HCT116 (cell line): ENCODE measurements around the gene BACH1. TPM values are rescaled to one million over a fixed set of nuclear protein-coding genes. Genes with fewer than 3 reads are reported as not detected.

Source experiments
- ATAC-seq: fragments of 200-7000 bp; cut with Tn5 transposase; 2 replicates; pipeline ENCODE4 v1.9.1; 2020; ENCODE audit warnings: mild to moderate bottlenecking, moderate library complexity
- BruUV-seq: library from RNA; stranded (reverse); fragments of 400-500 nt; replicated peaks from 2 replicates; lab custom pipeline; 2021; lab: Mats Ljungman, UMichigan
- CTCF ChIA-PET: fragments of 300-600 bp; sonication (Branson Sonifier 250); formaldehyde crosslinking; loops from one replicate; lab custom pipeline; 2021; ENCODE audit warnings: antibody characterized with exemption; lab: Charles Lee
- POLR2A ChIA-PET: fragments of 300-600, 350-600 bp; sonication (Branson Sonifier 250); formaldehyde crosslinking; loops from one replicate; lab custom pipeline; 2021; ENCODE audit warnings: antibody characterized with exemption; lab: Charles Lee
- RAD21 ChIA-PET, 2 experiments: fragments of 300-600 bp; sonication (Branson Sonifier 250); formaldehyde crosslinking; loops; one replicate each; lab custom pipeline; 2023; ENCODE audit warnings: low total read pairs in 2 of 2; ENCODE audit not compliant: uncharacterized antibody in 2 of 2, unreplicated experiment in 2 of 2, low non-redundant PET in 1 of 2; lab: Charles Lee
- DNase-seq: peaks from one replicate; pipeline ENCODE4 v3.0.0-alpha.2; 2010; ENCODE audit warnings: low read depth, low spot score
- H2AFZ ChIP-seq: fragments of 200-600 bp; shearing (Covaris generic), sonication (generic); 2 replicates; pipeline ENCODE4 v1.6.1; 2017; ENCODE audit warnings: low read depth, mixed run types, mixed read lengths, antibody characterized with exemption, low read length; ENCODE audit not compliant: poor library complexity, severe bottlenecking
- H3K27ac ChIP-seq: 2 replicates; pipeline ENCODE4 v1.5.1; 2012; ENCODE audit warnings: low read depth, low read length
- H3K27me3 ChIP-seq: fragments of 200-600 bp; sonication (generic); 2 replicates; pipeline ENCODE4 v1.6.1; 2016; ENCODE audit warnings: mixed run types, low read length, mixed read lengths; ENCODE audit not compliant: insufficient read depth
- H3K36me3 ChIP-seq, 2 experiments: fragments of 200-500 bp in 1 of 2; fragments of 200-600 bp in 1 of 2; sonication (Bioruptor generic) in 1 of 2; sonication (generic) in 1 of 2; 2 replicates each; pipeline versions ENCODE4 v1.5.1 to v1.6.1; 2014 to 2016; ENCODE audit warnings: low read length in 2 of 2, inconsistent platforms in 1 of 2, mixed read lengths in 1 of 2, mixed run types in 1 of 2; ENCODE audit not compliant: insufficient read depth in 2 of 2, control insufficient read depth in 1 of 2
- H3K4me1 ChIP-seq, 2 experiments: fragments of 200-600 bp in 1 of 2; sonication (generic) in 1 of 2; 2 replicates each; pipeline versions ENCODE4 v1.5.1 to v1.6.1; 2012 to 2017; ENCODE audit warnings: low read length in 2 of 2, inconsistent platforms in 1 of 2, mild to moderate bottlenecking in 1 of 2, mixed read lengths in 1 of 2, mixed run types in 1 of 2, moderate library complexity in 1 of 2; ENCODE audit not compliant: insufficient read depth in 2 of 2, control insufficient read depth in 1 of 2
- H3K4me2 ChIP-seq: fragments of 200-600 bp; sonication (generic); 2 replicates; pipeline ENCODE4 v1.6.1; 2017; ENCODE audit warnings: mixed run types, low read length, mixed read lengths
- H3K4me3 ChIP-seq, 2 experiments: fragments of 200-600 bp in 1 of 2; sonication (generic) in 1 of 2; replicated peaks in 1 of 2; 2 replicates each; pipeline ENCODE4 v1.5.1; 2011 to 2016; ENCODE audit warnings: low read length in 2 of 2, control low read depth in 1 of 2, low read depth in 1 of 2, mild to moderate bottlenecking in 1 of 2, mixed read lengths in 1 of 2, mixed run types in 1 of 2
- H3K79me2 ChIP-seq: fragments of 200-600 bp; sonication (generic); 2 replicates; pipeline ENCODE4 v1.6.1; 2017; ENCODE audit warnings: mild to moderate bottlenecking, mixed run types, low read length, moderate library complexity, mixed read lengths; ENCODE audit not compliant: insufficient read depth
- H3K9ac ChIP-seq: fragments of 200-600 bp; sonication (generic); 2 replicates; pipeline ENCODE4 v1.6.1; 2016; ENCODE audit warnings: low read length, mixed read lengths
- H3K9me2 ChIP-seq: fragments of 200-600 bp; sonication (generic), shearing (Covaris generic); 2 replicates; pipeline ENCODE4 v1.6.1; 2017; ENCODE audit warnings: mixed run types, mild to moderate bottlenecking, moderate library complexity; ENCODE audit not compliant: insufficient read depth
- H3K9me3 ChIP-seq, 2 experiments: fragments of 200-500 bp in 1 of 2; fragments of 200-600 bp in 1 of 2; sonication (Bioruptor generic) in 1 of 2; sonication (generic) in 1 of 2; 2 replicates each; pipeline ENCODE4 v1.6.1; 2014 to 2017; ENCODE audit warnings: low read length in 2 of 2, mixed read lengths in 2 of 2, inconsistent platforms in 1 of 2, low read depth in 1 of 2, mild to moderate bottlenecking in 1 of 2, mixed run types in 1 of 2, moderate library complexity in 1 of 2; ENCODE audit not compliant: control insufficient read depth in 1 of 2, insufficient read depth in 1 of 2
- H4K20me1 ChIP-seq: fragments of 200-600 bp; sonication (generic), shearing (Covaris generic); 2 replicates; pipeline ENCODE4 v1.6.1; 2017; ENCODE audit warnings: mixed run types, mild to moderate bottlenecking, moderate library complexity; ENCODE audit not compliant: insufficient read depth
- EGR1 ChIP-seq: IDR thresholded peaks from 2 replicates; pipeline ENCODE4 v1.6.1; 2012; ENCODE audit warnings: low read depth
- EZH2 ChIP-seq: fragments of 200-600 bp; sonication (generic); IDR thresholded peaks from 2 replicates; pipeline ENCODE4 v1.6.1; 2017; ENCODE audit warnings: antibody characterized with exemption, mixed run types
- JUND ChIP-seq: IDR thresholded peaks from 2 replicates; pipeline ENCODE4 v1.6.1; 2012
- POLR2A ChIP-seq: IDR thresholded peaks from 2 replicates; pipeline ENCODE4 v1.7.0; 2011; ENCODE audit warnings: borderline replicate concordance; ENCODE audit not compliant: insufficient read depth, insufficient read length; ENCODE audit errors: extremely low read depth
- POLR2AphosphoS5 ChIP-seq: IDR thresholded peaks from 2 replicates; pipeline ENCODE4 v1.6.1; 2011; ENCODE audit warnings: mild to moderate bottlenecking, low read depth, low read length, moderate library complexity
- RAD21 ChIP-seq: IDR thresholded peaks from 2 replicates; pipeline ENCODE4 v1.6.1; 2012; ENCODE audit warnings: low read depth, mild to moderate bottlenecking
- SIN3A ChIP-seq: IDR thresholded peaks from 2 replicates; pipeline ENCODE4 v1.6.1; 2012; ENCODE audit warnings: low read depth
- SP1 ChIP-seq: IDR thresholded peaks from 2 replicates; pipeline ENCODE4 v1.6.1; 2012; ENCODE audit warnings: low read depth
- SRF ChIP-seq: IDR thresholded peaks from 2 replicates; pipeline ENCODE4 v1.6.1; 2012; ENCODE audit warnings: low read depth
- ZBTB33 ChIP-seq: IDR thresholded peaks from 2 replicates; pipeline ENCODE4 v1.6.1; 2011; ENCODE audit warnings: mild to moderate bottlenecking, low read length, moderate library complexity; ENCODE audit not compliant: insufficient replicate concordance; ENCODE audit errors: extremely low read depth
- ZFX ChIP-seq: fragments of 450-650 bp; IDR thresholded peaks from 2 replicates; pipeline ENCODE4 v1.6.1; 2017
- intact Hi-C: fragments of 100-400 bp; cut with micrococcal nuclease; formaldehyde crosslinking; loops from 2 replicates; pipeline ENCODE4 v1.10.0; 2022
- total RNA-seq: library from RNA; stranded (reverse); gene quantifications from one replicate; pipeline ENCODE4 v1.2.1, GENCODE V29; 2021; ENCODE audit not compliant: unreplicated experiment
- TF ChIP-seq, protein P1 (sequence below): IDR thresholded peaks from 2 replicates; pipeline ENCODE4 v1.6.1; 2012; ENCODE audit warnings: low read depth
- TF ChIP-seq, protein P2 (sequence below): IDR thresholded peaks from 2 replicates; pipeline ENCODE4 v1.6.1; 2012

The BACH1 gene
- total RNA-seq, 1 experiment from 2014 or later: 28.4 TPM

DNA sequence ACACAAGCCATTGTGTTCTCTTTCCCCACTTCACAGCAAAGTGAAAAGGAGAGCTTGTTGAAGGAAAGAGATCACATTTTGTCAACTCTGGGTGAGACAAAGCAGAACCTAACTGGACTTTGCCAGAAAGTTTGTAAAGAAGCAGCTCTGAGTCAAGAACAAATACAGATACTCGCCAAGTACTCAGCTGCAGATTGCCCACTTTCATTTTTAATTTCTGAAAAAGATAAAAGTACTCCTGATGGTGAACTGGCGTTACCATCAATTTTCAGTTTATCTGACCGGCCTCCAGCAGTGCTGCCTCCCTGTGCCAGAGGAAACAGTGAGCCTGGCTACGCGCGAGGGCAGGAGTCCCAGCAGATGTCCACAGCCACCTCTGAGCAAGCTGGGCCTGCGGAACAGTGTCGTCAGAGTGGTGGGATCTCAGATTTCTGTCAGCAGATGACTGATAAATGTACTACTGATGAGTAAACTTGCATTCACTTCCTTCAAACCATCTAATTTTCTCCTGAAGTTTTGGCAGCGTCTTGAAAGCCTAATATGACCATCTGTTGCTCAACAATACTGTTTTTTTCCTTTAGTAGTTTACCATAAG is 43.7 kb downstream of the BACH1 start:
- Histone ChIP-seq H4K20me1 (no peaks in the 10 kb centered on the region), H3K9me2 (no peaks in the 10 kb centered on the region), H2AFZ (no peak overlapping the region), H3K4me3 (no peak overlapping the region), H3K4me2 (no peak overlapping the region), H3K4me1 (no peaks in the 10 kb centered on the region), H3K79me2 (peaks cover 16% of the 10 kb centered on the region), H3K36me3 (no peaks in the 10 kb centered on the region), H3K9me3 (no peaks in the 10 kb centered on the region), H3K27me3 (no peaks in the 10 kb centered on the region), H3K27ac (no peak overlapping the region), H3K9ac (no peak overlapping the region)
- TF ChIP-seq ZBTB33 (no peak), SIN3A (no peak), POLR2A (no peak), EZH2 (no peak), SP1 (no peak), SRF (no peak)
- intact Hi-C loops: loop anchor here (10.0 kb wide), 1 partner anchor 248 kb away; no protein-coding TSS in a partner anchor
- ChIA-PET RAD21 (no interaction called here), CTCF (interaction anchor here (1.3 kb wide), 1 partner anchor 9 kb away, joined by 3 read pairs; no protein-coding TSS in a partner anchor), POLR2A (no interaction called here)
- BruUV-seq: no TSS peak
- no peak for DNase-seq
- ATAC-seq: no peak

DNA sequence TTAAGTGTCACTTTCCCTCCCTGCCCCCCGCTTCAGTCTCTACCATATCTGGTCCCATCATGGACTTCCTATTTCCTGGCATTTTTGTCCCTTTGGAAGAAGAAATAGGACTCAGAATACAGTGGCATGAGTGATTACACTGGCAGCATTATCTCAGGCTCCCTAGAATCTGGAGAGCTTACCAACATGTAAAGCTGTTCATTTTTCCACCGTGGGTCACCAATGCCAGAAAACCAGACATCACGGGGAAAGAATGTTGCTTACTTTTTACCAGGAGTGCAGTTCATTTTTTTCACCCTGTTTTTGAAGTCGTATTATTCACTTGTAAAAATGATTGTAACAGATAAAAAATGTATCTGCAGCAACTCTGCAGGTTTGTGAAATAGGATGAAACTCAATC is 44.8 kb downstream of the BACH1 start:
- Histone ChIP-seq H3K9me3 (no peaks in the 10 kb centered on the region), H3K36me3 (no peaks in the 10 kb centered on the region), H3K4me1 (no peaks in the 10 kb centered on the region), H3K9me2 (no peaks in the 10 kb centered on the region), H3K27ac (no peak overlapping the region), H3K4me3 (no peak overlapping the region), H3K9ac (no peak overlapping the region), H3K4me2 (no peak overlapping the region), H3K27me3 (no peaks in the 10 kb centered on the region), H2AFZ (no peak overlapping the region), H3K79me2 (peaks cover 16% of the 10 kb centered on the region), H4K20me1 (no peaks in the 10 kb centered on the region)
- RAD21 ChIA-PET: no interaction called here
- BruUV-seq: no TSS peak
- ATAC-seq (no peak), DNase-seq (no peak)
- CTCF ChIA-PET: interaction anchor here (1.3 to 1.6 kb wide), 2 partner anchors 33 to 179 kb away, joined by 3 to 6 read pairs; no protein-coding TSS in a partner anchor
- intact Hi-C loops: loop anchor here (10.0 kb wide), 1 partner anchor 249 kb away; no protein-coding TSS in a partner anchor
- POLR2A ChIA-PET: no interaction called here
- TF ChIP-seq, protein P1, sequence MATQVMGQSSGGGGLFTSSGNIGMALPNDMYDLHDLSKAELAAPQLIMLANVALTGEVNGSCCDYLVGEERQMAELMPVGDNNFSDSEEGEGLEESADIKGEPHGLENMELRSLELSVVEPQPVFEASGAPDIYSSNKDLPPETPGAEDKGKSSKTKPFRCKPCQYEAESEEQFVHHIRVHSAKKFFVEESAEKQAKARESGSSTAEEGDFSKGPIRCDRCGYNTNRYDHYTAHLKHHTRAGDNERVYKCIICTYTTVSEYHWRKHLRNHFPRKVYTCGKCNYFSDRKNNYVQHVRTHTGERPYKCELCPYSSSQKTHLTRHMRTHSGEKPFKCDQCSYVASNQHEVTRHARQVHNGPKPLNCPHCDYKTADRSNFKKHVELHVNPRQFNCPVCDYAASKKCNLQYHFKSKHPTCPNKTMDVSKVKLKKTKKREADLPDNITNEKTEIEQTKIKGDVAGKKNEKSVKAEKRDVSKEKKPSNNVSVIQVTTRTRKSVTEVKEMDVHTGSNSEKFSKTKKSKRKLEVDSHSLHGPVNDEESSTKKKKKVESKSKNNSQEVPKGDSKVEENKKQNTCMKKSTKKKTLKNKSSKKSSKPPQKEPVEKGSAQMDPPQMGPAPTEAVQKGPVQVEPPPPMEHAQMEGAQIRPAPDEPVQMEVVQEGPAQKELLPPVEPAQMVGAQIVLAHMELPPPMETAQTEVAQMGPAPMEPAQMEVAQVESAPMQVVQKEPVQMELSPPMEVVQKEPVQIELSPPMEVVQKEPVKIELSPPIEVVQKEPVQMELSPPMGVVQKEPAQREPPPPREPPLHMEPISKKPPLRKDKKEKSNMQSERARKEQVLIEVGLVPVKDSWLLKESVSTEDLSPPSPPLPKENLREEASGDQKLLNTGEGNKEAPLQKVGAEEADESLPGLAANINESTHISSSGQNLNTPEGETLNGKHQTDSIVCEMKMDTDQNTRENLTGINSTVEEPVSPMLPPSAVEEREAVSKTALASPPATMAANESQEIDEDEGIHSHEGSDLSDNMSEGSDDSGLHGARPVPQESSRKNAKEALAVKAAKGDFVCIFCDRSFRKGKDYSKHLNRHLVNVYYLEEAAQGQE: no peak
- TF ChIP-seq ZBTB33 (no peak), SRF (no peak), RAD21 (no peak), EGR1 (no peak), JUND (no peak), ZFX (no peak), POLR2AphosphoS5 (no peak)
- TF ChIP-seq, protein P2, sequence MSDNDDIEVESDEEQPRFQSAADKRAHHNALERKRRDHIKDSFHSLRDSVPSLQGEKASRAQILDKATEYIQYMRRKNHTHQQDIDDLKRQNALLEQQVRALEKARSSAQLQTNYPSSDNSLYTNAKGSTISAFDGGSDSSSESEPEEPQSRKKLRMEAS: no peak
